HG03139 (cell line): ENCODE results near the gene GMNC.

Source experiments
- ATAC-seq: cut with Tn5 transposase; IDR thresholded peaks from one replicate; pipeline ENCODE4 v1.9.1; 2021; ENCODE audit not compliant: unreplicated experiment

Gene GMNC

DNA sequence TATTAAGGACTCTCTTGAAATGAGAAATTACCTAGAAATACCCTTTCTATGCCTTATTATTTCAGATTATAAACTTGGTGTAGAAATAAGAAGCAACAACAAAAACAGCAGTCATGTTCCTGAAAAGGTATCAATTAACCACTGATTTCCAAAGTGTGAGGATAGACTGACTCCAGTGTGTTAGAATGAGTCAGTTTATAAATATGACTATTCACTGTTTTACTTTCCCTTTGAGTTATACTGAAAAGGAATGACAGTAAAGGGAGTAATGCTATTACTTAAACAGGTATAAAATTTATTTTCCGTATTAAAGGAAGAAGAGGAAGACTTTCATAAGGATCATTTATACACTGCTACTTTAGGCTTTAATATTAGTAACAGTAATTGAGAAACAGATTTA, 12.9 kb downstream of the GMNC start:
- ATAC-seq, result no peak

DNA sequence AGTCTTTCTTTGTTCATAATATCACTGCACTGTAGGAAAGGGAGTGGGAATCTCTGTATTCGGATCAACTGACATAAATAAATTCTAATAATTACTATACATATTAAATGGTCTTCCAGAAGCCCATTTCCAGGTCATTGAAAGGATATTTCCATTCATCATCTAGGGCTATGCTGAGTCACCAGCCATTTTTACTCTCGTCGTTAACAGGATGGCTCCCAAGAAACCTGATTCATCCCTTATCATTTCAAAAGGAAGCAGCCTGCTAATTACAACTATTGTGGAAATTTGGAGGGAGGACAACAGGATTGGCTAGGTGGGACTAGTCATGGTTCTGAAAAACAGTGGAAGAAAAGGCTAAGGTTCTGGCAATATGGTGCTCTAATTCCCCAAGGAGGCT, 13.6 kb downstream of the GMNC start:
- ATAC-seq, result no peak

DNA sequence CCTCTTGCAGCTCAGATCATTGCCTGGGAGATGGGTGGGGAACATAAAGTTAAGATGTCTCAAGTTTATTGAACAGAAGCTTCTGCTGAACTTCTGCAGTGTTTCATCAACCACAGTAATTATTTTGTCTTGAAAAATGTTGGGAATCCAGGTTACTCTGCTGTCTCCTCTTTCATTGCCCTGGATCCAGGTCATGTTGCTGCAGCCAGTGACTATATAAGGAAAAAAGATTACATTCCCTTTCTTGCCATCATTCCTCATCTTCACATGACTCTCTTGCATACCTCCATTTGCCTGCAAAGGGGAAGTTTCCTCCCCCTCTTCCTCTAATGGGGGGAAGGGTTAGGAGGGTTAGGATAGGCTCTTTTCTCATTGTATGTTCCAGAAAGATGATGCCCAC, 15.1 kb downstream of the GMNC start:
- no peak for ATAC-seq

DNA sequence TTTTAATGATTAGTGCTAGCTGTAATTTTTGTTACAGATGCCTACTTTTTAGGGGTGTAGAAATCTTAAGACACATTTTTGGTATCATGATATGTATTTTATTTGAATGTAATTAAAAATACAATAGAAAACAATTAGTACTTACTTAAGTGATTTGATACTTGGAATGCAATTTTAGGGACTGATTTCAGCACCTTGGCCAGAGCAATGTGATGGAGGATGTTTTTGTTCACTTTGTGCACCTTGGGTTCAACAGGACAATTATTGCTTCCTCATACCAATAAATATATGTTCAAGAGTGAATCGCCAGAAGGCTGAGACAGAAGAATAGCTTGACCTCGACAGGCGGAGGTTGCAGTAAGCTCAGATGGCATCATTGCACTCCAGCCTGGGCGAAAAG, 22.3 kb downstream of the GMNC start:
- no peak for ATAC-seq

DNA sequence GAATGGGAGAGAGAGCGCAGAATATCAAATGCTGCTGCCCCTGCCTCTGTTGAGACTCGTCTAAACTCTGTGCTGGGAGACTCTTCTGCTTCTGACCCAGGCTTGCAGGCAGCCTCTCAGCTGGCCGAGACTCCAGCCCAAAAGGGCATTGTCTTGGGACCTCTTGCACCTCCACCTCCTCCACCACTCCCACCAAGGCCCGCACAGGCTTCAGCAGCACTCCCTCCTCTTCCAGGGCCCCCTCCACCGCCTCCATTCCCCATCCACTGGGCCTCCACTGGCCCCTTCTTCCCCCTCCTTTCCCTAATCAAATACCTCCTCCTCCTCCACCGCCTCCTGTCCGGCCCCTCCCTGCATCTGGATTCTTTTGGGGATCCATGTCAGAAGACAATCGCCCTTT, 31.3 kb downstream of the GMNC start:
- no peak for ATAC-seq

DNA sequence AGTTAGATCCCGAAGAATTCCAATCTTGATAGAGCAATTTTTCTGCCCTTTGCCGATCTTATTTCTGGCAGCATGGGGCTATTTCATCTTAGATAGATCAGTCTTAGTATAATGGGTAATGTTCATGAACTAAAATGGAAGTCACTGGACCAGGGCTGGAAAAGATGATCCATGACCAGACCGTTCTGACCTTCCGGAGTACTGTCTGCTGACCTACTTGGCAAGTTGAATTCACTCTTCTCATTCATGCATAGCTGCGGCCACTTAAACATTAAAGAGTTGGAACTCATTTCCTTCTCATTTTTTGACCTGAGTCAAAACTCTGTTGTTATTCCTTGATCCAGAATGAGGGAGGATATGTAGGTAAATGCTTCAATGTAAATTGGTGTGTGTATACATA, 32.5 kb downstream of the GMNC start:
- ATAC-seq, result no peak

DNA sequence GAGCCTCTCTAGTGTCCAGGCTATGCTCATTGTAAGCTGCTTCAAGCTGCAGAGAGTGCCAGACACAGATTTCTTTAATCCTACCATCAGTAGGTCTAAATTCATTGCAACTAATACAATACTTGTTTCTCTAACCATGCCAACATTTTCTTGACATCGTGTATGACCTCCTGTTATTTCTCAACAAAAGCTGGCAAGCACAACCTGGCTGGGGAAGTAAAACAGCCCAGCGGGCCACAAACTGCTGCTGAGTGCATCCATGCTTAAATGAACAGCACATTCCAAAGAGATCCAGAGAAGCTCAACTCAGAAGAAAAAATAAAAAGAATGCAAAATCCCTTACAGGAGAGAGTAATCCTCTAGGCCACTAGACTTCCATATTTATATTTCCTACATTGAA, 36.5 kb downstream of the GMNC start:
- no peak for ATAC-seq

DNA sequence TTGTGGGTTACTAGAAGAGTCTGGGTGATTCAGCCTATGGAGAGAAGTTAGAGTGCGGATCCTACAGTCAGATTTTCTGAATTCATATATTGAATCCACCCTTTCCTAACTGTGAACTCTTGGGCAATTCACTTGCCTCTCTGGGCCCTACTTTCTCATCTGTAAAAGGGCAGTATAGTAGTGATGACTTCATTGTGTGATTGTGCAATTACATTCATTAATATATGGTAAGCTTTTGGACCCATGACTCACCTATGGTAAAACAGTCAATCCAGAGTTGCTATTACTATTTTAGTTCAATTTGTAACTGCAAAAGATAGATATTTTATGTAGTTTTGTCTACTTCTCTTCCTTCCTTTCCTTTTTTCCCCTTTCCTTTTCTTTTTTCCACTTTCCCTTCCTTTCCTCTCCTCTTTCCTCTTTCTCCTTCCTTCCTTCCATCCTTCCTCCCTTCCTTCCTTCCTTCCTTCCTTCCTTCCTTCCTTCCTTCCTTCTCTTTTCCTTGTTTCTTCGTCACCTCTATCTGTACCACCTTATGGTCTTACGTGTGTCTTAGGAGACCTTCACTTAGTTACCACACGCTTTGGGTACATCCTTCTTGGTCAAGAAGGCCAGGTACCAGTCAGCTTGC, 37.0 kb downstream of the GMNC start:
- no peak for ATAC-seq

DNA sequence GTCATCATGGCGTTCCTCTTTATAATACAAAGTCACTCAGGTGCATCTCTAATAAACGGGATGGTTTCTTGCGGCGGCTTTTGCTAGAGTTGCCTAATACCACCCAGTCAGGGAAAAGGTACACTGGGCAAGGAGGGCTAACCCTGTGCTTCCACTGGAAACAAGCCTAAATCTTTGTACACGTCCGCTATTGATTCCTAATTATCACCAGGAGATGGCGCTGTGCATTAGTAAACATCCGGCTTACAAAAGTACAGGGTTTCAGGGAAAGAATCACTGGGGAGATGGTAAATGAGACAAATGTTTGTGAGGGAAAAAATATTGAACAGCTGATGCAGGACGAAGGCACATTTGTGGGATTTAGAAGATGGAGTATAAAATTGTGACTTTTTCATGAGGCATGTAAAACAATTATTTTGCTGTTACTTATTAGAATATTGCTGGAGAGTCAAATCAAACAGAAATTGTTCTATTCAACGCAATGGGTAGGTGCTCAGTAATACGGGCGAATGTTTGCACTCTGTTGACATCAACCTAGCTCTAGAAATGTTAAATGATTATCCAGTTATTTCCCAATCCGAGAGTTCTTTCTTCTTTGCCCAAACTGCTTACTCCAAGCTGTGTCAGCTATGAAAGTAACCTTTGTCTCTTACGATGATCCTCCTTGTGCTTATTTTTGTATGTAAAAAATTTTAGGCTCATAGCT, 50.6 kb downstream of the GMNC start:
- ATAC-seq, result no peak

DNA sequence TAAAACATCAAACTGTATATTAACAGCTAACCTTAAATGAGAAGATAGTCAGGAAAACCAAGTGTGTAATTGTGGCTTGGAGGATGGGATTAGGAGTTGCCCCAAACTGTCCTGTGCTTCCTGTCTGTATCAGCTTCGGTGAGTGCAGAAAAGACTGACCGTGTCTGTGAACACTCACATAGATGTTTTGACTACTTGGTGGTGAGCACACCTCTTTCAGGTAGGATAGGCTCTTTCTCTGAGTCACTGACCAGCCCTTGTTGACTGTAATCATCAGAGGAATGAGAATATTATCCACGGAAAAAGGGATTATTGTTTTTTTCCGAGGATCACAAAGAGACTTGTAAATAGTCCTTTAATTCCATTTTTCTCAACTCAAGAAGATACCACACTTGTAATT, 51.5 kb downstream of the GMNC start:
- no peak for ATAC-seq

DNA sequence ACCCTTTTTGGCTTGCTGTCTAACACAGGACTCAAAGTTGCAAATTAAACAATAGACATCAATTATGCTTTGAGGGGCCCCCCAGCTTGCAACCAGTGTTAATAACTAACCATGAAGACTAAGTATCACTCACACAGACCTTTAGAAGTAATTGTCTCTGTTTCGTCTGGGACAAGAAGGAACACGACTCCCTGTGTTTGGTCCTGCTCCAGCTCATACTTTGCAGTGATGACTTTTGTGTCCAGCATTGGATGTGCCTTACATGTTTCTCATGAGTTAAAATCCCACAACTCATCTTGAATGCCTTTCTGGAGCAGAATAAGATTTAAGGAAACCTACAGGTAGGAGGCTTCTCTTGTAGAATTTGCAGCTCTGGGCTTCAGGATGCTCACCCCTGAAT, 53.1 kb downstream of the GMNC start:
- no peak for ATAC-seq

DNA sequence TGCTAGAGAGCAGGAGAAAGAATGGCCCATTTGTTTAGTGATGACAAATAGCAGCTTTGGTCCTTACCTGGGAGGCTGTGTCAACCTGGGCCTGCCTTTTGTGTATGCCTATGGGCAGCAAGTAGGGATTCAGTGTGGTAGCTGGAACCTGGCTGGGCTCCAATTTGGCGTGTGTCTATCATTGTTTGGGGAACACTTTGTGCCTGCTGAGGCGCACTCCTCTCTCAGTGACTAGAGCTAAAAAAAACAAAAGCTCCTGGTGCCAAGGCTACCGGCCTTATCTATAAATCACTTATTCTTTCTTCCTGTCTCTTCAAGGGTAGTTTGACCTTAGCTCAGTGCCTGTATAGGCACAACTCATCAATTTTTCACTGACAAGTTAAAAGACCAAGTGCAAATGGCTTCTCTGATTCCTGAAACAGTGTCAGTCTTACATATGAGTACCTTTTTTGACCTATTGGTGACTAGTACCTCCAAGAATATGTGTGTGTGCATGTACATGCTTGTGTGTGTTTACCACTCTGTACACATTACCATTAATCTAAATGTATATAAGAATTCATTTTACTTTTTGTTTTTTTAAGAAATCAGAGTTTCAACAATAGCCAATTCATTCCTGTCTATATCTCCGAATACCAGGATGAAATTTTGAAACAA, 54.6 kb downstream of the GMNC start:
- ATAC-seq, result no peak
